HepG2 (cell line): Measurements from ENCODE around the gene PPP1R13B. TPM values are rescaled to one million over a fixed set of nuclear protein-coding genes. Genes with fewer than 3 reads are reported as not detected.
A peak's percentile ranks its signal among the peaks of the same experiment; 100 is the strongest.

Source experiments
- ARHGAP35 ChIP-seq: sonication (generic); formaldehyde crosslinking; IDR thresholded peaks from 2 replicates; pipeline ENCODE4 v1.9.0; 2022; ENCODE audit warnings: mild to moderate bottlenecking, inconsistent platforms, moderate library complexity, missing genetic modification reagents, borderline replicate concordance
- NAIF1 ChIP-seq: sonication (generic); formaldehyde crosslinking; IDR thresholded peaks from 2 replicates; pipeline ENCODE4 v1.5.0; 2020; ENCODE audit warnings: mild to moderate bottlenecking, missing genetic modification reagents, borderline replicate concordance
- SMC3 ChIP-seq: IDR thresholded peaks from 2 replicates; pipeline ENCODE4 v1.6.1; 2011; ENCODE audit warnings: low read length, improper control_type of control experiment
- SP1 ChIP-seq, 2 experiments: fragments of 450-650 bp in 1 of 2; sonication (generic) in 1 of 2; formaldehyde crosslinking in 1 of 2; IDR thresholded peaks; 2 replicates each; pipeline versions ENCODE4 v1.4.0 to v1.6.1; 2016 to 2020; ENCODE audit warnings: missing genetic modification reagents in 1 of 2
- ZFP1 ChIP-seq: IDR thresholded peaks from 2 replicates; pipeline ENCODE4 v1.6.1; 2016
- ZNF275 ChIP-seq: sonication (generic); formaldehyde crosslinking; IDR thresholded peaks from 2 replicates; pipeline ENCODE4 v1.8.0; 2022; ENCODE audit warnings: missing genetic modification reagents, mild to moderate bottlenecking, inconsistent platforms, borderline replicate concordance
- ZNF3 ChIP-seq: IDR thresholded peaks from 2 replicates; pipeline ENCODE4 v1.7.0; 2017; ENCODE audit warnings: inconsistent platforms
- ZNF331 ChIP-seq: sonication (generic); formaldehyde crosslinking; IDR thresholded peaks from 2 replicates; pipeline ENCODE4 v1.4.0; 2020; ENCODE audit warnings: missing genetic modification reagents
- ZNF383 ChIP-seq: sonication (generic); formaldehyde crosslinking; IDR thresholded peaks from 2 replicates; pipeline ENCODE4 v1.4.0; 2020; ENCODE audit warnings: missing genetic modification reagents, mild to moderate bottlenecking, borderline replicate concordance
- ZNF562 ChIP-seq: sonication (generic); formaldehyde crosslinking; IDR thresholded peaks from 2 replicates; pipeline ENCODE4 v1.8.0; 2022; ENCODE audit warnings: missing genetic modification reagents, borderline replicate concordance
- ZNF607 ChIP-seq: sonication (generic); formaldehyde crosslinking; IDR thresholded peaks from 2 replicates; pipeline ENCODE4 v1.5.1; 2020; ENCODE audit warnings: missing genetic modification reagents, mild to moderate bottlenecking, borderline replicate concordance
- ZNF777 ChIP-seq: sonication (generic); formaldehyde crosslinking; IDR thresholded peaks from 2 replicates; pipeline ENCODE4 v1.4.0; 2020; ENCODE audit warnings: missing genetic modification reagents
- polyA plus RNA-seq, 8 experiments: library from polyadenylated mRNA; depleted of rRNA in 3 of 8; stranded (reverse) in 7 of 8; unstranded in 1 of 8; fragments of >200 nt; fragmentation: Illumina TruSeq in 4 of 8; extraction: Trizol in 4 of 8; gene quantifications; 2 replicates each; pipeline versions ENCODE4 v1.2.1 to v1.2.3, GENCODE V29; 2011 to 2016; ENCODE audit warnings: low read depth in 4 of 8, missing spikeins in 1 of 8, mixed read lengths in 1 of 8; ENCODE audit not compliant: insufficient read depth in 1 of 8
- total RNA-seq, 5 experiments: library from RNA; depleted of rRNA; stranded (reverse); fragments of >200 nt; fragmentation: Illumina TruSeq; extraction: Trizol; gene quantifications; 2 replicates each; pipeline ENCODE4 v1.2.3, GENCODE V29; 2016; ENCODE audit warnings: low read depth in 1 of 5
- TF ChIP-seq, protein P1 (sequence below): sonication (generic); formaldehyde crosslinking; IDR thresholded peaks from 2 replicates; pipeline ENCODE4 v1.4.0; 2020; ENCODE audit warnings: mild to moderate bottlenecking, low read depth, missing genetic modification reagents
- TF ChIP-seq, protein P2 (sequence below): IDR thresholded peaks from 2 replicates; pipeline ENCODE4 v1.6.1; 2012; ENCODE audit warnings: inconsistent platforms
- TF ChIP-seq, protein P3 (sequence below): IDR thresholded peaks from 2 replicates; pipeline ENCODE4 v1.6.1; 2016; ENCODE audit warnings: low read depth, missing genetic modification reagents, missing compliant biosample characterization
- TF ChIP-seq, protein P4 (sequence below): sonication (generic); formaldehyde crosslinking; IDR thresholded peaks from 2 replicates; pipeline ENCODE4 v1.4.0; 2020; ENCODE audit warnings: mild to moderate bottlenecking, missing genetic modification reagents
- TF ChIP-seq, protein P5 (sequence below): sonication (generic); IDR thresholded peaks from 2 replicates; pipeline ENCODE4 v1.6.1; 2016; ENCODE audit warnings: low read depth, borderline replicate concordance

PPP1R13B gene
- total and polyA plus RNA-seq, 2 of the 13 experiments (the other 11 are each of a cell fraction or from before 2014, with no cell fraction given): 4.6 to 9.4 TPM

DNA sequence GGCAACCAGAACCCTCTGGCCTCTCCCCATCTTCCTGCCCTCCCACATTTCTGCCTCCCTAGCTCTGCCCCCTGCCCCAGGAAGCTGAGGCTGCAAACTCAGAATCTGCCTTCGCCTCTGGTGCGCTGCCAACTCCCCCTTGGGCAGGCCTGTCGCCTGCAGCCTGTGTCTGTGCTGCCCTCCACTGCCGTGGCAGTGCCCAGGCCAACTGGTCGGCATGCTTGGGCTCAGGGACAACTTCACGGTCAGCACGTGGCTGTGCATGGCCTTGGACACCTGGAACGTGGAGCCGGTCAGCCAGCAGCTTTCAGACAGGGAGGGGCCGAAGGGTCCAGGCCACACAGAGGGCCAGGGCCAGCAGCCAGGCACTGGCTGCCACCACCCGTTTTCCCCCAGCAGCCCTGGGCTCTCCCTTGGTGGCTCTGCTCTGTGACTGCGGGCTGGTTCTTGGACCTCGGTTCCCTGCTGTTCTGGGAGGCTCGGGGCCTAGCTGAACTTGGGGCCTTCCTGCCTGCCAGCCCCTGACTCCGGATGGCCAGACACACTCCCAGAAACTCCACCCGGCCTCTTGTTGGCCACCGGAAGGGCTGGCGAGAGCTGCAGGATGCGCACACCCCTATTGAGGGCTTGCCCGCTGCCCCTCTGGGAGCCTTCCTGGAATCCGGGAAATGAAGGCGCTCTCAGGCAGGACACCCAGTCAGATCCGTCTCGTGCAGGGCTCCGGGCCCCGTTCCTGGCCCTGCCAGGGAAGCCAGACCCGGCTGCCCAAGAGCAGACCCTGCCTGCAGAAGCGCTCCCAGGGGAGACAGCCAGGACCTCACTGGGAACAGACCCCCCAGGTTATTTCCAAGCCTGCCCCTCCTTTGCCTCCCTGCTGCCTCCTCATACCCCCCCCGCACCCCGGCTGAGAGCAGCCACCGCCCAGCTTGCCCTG is 34.2 kb upstream of the PPP1R13B start (continued):
- TF ChIP-seq ZNF562 (CRISPR knock-in tag) (no peak), SP1 (IDR thresholded peaks at IDR 0.05) (no peak), SP1 (CRISPR knock-in tag; IDR thresholded peaks at IDR 0.05) (0 out of 2 replicates have a peak, but pooled peaks have one; percentile 46), ZNF383 (CRISPR knock-in tag) (no peak), ZNF275 (CRISPR knock-in tag) (peak; percentile 76; the same call in 1 of the 2 replicates), ZNF331 (CRISPR knock-in tag) (peak; percentile 92), ZFP1 (peak; percentile 72; the same call in 1 of the 2 replicates), ZNF3 (CRISPR knock-in tag) (0 out of 2 replicates have a peak, but pooled peaks have one; percentile 27), ARHGAP35 (CRISPR knock-in tag) (peak; percentile 99), ZNF607 (CRISPR knock-in tag) (peak; percentile 98), SMC3 (no peak), NAIF1 (CRISPR knock-in tag) (peak; percentile 85; the same call in 1 of the 2 replicates), ZNF777 (CRISPR knock-in tag) (peak; percentile 40; the same call in 1 of the 2 replicates)
- TF ChIP-seq, protein P1, sequence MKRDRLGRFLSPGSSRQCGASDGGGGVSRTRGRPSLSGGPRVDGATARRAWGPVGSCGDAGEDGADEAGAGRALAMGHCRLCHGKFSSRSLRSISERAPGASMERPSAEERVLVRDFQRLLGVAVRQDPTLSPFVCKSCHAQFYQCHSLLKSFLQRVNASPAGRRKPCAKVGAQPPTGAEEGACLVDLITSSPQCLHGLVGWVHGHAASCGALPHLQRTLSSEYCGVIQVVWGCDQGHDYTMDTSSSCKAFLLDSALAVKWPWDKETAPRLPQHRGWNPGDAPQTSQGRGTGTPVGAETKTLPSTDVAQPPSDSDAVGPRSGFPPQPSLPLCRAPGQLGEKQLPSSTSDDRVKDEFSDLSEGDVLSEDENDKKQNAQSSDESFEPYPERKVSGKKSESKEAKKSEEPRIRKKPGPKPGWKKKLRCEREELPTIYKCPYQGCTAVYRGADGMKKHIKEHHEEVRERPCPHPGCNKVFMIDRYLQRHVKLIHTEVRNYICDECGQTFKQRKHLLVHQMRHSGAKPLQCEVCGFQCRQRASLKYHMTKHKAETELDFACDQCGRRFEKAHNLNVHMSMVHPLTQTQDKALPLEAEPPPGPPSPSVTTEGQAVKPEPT (CRISPR knock-in tag): peak; percentile 61; the same call in 1 of the 2 replicates
- TF ChIP-seq, protein P2, sequence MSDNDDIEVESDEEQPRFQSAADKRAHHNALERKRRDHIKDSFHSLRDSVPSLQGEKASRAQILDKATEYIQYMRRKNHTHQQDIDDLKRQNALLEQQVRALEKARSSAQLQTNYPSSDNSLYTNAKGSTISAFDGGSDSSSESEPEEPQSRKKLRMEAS: peak; percentile 100
- TF ChIP-seq, protein P3, sequence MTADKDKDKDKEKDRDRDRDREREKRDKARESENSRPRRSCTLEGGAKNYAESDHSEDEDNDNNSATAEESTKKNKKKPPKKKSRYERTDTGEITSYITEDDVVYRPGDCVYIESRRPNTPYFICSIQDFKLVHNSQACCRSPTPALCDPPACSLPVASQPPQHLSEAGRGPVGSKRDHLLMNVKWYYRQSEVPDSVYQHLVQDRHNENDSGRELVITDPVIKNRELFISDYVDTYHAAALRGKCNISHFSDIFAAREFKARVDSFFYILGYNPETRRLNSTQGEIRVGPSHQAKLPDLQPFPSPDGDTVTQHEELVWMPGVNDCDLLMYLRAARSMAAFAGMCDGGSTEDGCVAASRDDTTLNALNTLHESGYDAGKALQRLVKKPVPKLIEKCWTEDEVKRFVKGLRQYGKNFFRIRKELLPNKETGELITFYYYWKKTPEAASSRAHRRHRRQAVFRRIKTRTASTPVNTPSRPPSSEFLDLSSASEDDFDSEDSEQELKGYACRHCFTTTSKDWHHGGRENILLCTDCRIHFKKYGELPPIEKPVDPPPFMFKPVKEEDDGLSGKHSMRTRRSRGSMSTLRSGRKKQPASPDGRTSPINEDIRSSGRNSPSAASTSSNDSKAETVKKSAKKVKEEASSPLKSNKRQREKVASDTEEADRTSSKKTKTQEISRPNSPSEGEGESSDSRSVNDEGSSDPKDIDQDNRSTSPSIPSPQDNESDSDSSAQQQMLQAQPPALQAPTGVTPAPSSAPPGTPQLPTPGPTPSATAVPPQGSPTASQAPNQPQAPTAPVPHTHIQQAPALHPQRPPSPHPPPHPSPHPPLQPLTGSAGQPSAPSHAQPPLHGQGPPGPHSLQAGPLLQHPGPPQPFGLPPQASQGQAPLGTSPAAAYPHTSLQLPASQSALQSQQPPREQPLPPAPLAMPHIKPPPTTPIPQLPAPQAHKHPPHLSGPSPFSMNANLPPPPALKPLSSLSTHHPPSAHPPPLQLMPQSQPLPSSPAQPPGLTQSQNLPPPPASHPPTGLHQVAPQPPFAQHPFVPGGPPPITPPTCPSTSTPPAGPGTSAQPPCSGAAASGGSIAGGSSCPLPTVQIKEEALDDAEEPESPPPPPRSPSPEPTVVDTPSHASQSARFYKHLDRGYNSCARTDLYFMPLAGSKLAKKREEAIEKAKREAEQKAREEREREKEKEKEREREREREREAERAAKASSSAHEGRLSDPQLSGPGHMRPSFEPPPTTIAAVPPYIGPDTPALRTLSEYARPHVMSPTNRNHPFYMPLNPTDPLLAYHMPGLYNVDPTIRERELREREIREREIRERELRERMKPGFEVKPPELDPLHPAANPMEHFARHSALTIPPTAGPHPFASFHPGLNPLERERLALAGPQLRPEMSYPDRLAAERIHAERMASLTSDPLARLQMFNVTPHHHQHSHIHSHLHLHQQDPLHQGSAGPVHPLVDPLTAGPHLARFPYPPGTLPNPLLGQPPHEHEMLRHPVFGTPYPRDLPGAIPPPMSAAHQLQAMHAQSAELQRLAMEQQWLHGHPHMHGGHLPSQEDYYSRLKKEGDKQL (CRISPR knock-in tag): 0 out of 2 replicates have a peak, but pooled peaks have one; percentile 46
- TF ChIP-seq, protein P4, sequence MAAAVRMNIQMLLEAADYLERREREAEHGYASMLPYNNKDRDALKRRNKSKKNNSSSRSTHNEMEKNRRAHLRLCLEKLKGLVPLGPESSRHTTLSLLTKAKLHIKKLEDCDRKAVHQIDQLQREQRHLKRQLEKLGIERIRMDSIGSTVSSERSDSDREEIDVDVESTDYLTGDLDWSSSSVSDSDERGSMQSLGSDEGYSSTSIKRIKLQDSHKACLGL (CRISPR knock-in tag): peak; percentile 97
- TF ChIP-seq, protein P5, sequence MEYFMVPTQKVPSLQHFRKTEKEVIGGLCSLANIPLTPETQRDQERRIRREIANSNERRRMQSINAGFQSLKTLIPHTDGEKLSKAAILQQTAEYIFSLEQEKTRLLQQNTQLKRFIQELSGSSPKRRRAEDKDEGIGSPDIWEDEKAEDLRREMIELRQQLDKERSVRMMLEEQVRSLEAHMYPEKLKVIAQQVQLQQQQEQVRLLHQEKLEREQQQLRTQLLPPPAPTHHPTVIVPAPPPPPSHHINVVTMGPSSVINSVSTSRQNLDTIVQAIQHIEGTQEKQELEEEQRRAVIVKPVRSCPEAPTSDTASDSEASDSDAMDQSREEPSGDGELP: peak; percentile 79; the same call in 1 of the 2 replicates
